Activated gamma-delta T cell (primary cell): ENCODE data around the gene NRAS.

ENCODE experiments used
- DNase-seq: peaks from one replicate; lab custom pipeline; 2025; lab: John Stamatoyannopoulos, UW

NRAS gene

DNA sequence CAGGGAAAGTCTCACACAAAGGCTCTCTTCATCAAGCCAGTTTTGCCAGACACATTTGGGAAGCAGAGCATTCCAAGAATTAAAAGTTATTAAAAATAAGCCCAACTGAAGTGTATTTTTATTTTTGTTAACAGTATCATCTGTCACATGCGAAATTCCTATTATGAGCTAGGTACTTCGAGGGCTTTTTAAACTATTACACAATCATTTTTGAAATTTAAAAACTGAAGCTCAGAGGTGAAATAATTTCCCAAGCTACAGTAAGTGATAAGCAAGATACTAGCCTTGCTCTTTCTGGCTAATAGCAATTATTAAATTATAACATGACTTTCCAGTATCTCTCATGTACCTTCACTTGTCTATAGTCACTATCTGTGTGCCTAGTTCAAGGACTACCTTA lies 12.0 kb upstream of the NRAS start:
- no peak for DNase-seq

GRCh38 chr1:114725230-114725629 lies 8.7 kb upstream of the NRAS start:
- DNase-seq = no peak

DNA sequence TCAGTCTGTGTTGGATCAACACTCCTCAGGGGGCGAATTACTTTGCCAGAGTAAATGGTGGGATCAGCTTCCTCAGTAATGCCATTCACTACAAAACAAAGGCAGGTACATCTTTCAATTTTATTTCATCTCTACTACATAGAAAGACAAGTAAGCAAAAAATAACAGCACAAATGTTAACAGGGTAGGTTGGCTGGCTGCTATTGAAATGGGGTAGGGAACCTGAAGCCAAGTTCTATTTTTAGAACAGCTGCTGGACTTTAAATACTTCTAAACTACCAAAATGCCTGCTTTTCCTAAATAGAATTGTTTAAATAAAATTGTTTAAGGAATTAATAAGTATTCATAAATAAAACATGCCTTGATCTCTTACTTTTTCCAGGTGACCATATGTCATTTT lies 7.3 kb upstream of the NRAS start:
- no peak for DNase-seq

DNA sequence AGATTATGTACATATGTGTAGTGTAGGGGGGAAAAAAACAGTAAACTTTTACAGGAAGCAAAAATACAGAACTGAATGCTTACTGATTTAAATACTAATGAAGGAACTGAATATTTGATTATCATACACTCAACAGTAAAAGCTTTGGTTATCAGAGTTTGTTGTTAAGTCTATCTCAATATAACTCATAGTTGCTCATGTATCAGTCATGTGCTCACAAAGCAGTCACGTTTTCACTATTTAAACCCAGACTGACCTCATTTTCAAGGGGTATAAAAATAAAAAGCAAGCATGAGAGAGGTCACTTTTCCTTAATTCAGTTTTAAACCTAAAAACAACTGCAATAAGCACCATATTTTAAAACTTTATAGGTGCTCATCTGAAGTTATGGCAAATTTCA lies 6.9 kb upstream of the NRAS start:
- DNase-seq = no peak

GRCh38 chr1:114720492-114720891 lies 3.9 kb upstream of the NRAS start:
- no peak for DNase-seq

DNA sequence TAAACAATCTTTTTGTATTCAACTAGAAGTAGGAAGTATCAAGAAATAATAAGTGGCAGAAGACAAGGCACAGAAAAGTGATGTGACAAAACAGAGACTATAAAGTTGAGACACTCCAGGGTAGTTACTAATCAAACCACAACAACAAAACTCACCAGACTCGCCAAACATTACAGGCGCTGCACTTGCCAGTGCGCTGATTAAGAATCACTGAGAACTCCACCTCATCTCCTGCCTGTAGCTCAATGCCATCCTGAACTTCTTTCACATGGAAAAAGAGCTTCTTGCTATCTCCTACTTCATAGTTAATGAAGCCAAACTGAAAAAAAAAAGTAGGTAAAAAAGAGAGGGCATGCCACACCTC lies 2.8 kb upstream of the NRAS start:
- DNase-seq = no peak

- no peak for DNase-seq
Observed at GRCh38 chr1:114718661-114719423, 2.3 kb upstream of the NRAS start.

DNA sequence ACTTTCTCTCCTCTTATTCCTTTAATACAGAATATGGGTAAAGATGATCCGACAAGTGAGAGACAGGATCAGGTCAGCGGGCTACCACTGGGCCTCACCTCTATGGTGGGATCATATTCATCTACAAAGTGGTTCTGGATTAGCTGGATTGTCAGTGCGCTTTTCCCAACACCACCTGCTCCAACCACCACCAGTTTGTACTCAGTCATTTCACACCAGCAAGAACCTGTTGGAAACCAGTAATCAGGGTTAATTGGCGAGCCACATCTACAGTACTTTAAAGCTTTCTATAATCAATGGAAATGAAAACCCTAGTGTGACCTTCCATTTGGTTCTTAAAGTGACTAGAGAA lies 643 bp downstream of the NRAS start:
- no peak for DNase-seq

DNA sequence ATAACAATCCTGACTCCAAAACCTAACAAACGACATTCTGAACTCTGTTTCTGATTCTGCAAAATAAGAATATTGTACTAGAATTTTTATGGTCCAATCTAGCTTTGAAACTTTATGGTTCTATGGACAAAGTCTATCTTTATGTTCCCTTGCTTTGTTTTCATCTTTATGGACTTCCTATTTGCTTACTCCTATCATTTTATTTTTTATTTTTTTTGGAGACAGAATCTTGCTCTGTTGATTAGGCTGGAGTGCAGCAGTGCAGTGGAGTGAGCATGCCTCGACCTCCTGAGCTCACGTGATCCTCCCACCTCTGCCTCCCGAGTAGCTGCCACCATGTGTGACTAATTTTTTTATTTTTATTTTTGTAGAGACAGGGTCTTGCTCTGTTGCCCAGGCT lies 3.6 kb downstream of the NRAS start:
- DNase-seq = no peak

DNA sequence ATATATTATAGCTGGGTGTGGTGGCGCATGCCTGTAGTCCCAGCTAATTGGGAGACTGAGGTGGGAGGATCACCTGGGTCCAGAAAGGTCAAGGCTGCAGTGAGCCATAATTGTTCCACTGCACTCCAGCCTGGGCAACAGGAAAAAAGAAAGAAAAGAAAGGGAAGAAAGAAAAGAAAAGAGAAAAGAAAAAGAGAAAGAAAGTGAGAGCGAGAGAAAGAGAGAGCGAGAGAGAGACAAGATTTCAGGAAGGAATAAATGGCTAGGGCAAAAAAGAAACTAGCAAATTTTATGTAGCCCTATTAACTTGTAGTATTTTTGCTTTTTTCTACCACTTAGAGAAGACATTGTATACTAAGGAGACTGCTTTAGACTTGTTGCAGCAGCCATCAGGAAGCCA lies 6.2 kb downstream of the NRAS start:
- no peak for DNase-seq

GRCh38 chr1:114707604-114708003 lies 9.0 kb downstream of the NRAS start:
- no peak for DNase-seq

DNA sequence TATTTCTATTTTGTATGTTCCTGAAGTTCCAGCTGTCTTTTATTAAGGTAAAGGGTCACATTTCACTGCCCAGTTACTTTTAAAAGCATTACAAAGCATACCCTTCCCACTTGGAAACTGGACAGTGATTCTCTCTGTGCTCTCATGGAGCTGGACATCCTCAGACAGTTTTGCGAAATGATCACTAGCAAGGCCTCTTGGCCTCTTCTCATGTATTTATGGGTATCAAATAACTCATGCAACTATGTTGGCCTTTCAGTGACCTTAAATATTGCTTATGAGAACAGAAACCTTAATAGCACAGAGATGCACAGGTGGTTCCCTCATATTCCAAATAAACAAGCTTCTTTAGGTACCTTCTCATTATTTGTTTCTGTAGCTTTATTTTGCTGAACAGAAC lies 13.3 kb downstream of the NRAS start:
- no peak for DNase-seq

- DNase-seq = no peak
Observed at GRCh38 chr1:114702737-114703136, 13.8 kb downstream of the NRAS start.

- no peak for DNase-seq
Observed at GRCh38 chr1:114701931-114702330, 14.6 kb downstream of the NRAS start.

DNA sequence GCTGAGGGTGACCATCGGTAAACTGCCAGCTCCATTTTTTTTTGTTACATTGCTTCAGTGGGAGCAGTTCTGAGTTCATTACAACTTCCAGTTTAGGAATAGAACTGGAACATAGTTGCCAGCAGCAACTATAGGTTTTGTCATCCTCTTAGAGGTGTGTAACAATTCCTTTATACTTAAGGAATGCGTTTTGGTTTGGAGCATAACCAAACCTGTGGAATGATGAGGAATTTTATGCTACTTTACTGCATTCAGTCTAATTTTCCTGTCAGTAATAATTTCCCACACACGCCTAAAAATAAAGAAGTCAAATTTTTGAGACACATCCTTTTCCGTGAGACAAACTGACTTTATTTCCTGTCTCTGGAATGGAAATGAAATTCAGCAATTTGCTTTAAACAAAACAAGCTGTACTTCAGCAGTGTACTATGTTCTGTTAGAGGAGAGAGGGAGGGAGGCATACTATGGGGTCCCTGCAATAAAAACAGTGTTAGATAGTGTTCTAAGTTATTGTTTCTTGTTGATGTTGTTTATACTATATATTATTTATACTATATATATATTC lies 16.5 kb downstream of the NRAS start:
- DNase-seq = no peak

DNA sequence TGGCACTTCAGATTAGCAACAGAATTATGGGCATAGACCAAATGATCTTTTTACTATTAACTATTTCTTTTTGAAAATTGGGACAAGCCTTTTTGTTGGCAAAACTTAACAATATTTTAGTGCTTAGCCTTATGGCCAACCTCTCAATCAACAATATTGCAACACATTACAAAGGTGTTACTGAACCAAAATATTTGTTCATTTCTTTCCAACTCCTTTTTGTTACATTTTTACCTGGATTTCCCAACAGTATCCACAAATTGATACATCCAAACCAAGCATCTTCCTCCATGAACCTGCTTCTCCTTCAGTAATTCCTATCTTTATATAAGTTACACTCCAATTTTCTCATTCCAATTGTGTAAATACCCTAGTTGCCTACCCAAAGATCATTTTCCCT lies 19.8 kb downstream of the NRAS start:
- no peak for DNase-seq

GRCh38 chr1:114695430-114696058 lies 21.0 kb downstream of the NRAS start, which contains the start of gene AMPD1:
Gene AMPD1 (minus strand): TSS chr1:114695546. CDS start chr1:114695471, 75 bp downstream.
- no peak for DNase-seq

DNA sequence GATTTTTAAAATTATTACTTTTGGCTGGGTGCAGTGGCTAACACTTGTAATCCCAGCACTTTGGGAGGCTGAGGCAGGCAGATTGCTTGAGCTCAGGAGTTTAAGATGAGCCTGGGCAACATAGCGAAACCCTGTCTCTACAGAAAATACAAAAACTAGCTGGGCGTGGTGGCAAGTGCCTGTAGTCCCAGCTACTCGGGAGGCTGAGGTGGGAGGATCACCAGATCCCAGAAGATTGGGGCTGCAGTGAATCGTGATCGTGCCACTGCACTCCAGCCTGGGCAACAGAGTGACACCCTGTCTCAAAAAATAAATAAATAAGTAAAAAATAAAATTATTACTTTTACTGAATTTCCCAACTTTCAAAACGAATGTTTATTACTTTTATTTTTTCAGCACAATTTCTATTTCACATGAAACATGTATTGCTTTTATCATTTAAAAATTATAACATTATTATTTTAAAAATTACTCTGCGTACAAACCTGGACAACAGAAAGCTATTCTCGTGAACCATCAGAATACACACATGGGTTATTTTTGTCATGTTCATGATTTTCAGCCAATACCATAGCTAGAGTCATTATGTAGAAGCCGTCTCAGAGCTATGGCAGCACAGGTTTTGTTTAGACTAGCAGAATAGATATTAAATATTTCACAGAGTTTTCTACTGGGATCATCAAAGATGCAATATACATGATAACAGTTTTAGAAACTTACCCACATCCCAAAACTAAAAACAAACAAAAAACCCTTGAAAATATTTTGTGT lies 21.8 kb downstream of the NRAS start:
- no peak for DNase-seq

DNA sequence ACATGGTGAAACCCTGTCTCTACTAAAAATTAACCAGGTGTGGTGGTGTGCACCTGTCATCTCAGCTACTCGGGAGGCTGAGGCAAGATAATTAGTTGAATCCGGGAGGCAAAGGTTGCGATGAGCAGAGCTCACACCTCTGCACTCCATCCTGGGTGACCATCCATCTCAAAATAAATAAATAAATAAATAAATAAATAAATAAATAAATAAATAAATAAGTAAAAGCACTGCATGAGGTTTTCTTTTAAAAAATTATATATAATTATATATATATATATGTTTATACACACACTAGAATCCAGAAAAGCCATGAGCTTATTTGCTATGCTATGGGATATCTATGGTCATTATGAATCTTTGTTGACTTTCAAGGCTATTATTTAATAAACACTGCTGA lies 23.6 kb downstream of the NRAS start:
- DNase-seq = no peak

DNA sequence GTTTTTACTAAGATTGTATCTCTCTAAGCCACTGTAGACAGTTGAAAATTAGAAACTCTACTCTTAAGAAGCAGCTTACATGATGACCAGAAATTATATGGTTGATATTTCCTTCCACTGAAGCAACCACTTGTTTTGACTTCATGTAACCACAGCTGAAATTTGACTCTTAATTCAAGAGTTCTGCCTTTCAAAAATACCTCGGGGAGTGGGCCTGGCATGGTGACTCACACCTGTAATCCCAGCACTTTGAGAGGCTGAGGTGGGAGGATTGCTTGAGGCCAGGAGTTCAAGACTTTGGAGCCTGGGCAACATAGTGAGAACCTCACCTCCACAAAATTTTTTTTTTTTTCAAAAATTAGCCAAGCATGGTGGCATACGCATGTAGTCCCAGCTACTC lies 25.5 kb downstream of the NRAS start:
- DNase-seq = no peak

- no peak for DNase-seq
Observed at GRCh38 chr1:114690148-114690547, 26.4 kb downstream of the NRAS start.

GRCh38 chr1:114688526-114688925 lies 28.0 kb downstream of the NRAS start:
- no peak for DNase-seq

GRCh38 chr1:114685851-114686250 lies 30.7 kb downstream of the NRAS start:
- DNase-seq = no peak
